Chondrocyte (in vitro differentiated cells): ENCODE results near the gene CT45A8. TPM values are rescaled to one million over a fixed set of nuclear protein-coding genes. Genes with fewer than 3 reads are reported as not detected.
"Not testable (repeated sequence)": the region's sequence is repeated elsewhere in the genome, so short reads cannot be mapped to it uniquely, and the experiment has no call there.

Experiments used
- DNase-seq: peaks from one replicate; pipeline ENCODE4 v3.0.0; 2021; ENCODE audit warnings: mixed read lengths, low spot score
- H3K27ac Mint-ChIP-seq: one replicate; pipeline ENCODE4 v1.8.0; 2021; ENCODE audit warnings: mild to moderate bottlenecking, moderate library complexity, mixed read lengths; ENCODE audit not compliant: unreplicated experiment
- H3K27me3 Mint-ChIP-seq: 2 replicates; pipeline ENCODE4 v1.8.0; 2021; ENCODE audit warnings: low read depth, mixed read lengths
- H3K36me3 Mint-ChIP-seq: 2 replicates; pipeline ENCODE4 v1.8.0; 2021; ENCODE audit warnings: low read depth, mixed read lengths
- H3K4me1 Mint-ChIP-seq: 2 replicates; pipeline ENCODE4 v1.8.0; 2021; ENCODE audit warnings: low read depth, mild to moderate bottlenecking, mixed read lengths
- H3K4me3 Mint-ChIP-seq: one replicate; pipeline ENCODE4 v1.8.0; 2021; ENCODE audit warnings: mild to moderate bottlenecking, moderate library complexity, mixed read lengths; ENCODE audit not compliant: unreplicated experiment
- H3K9me3 Mint-ChIP-seq: 2 replicates; pipeline ENCODE4 v1.8.0; 2021; ENCODE audit warnings: low read depth, mixed read lengths
- long read RNA-seq: library from polyadenylated mRNA; stranded (forward); transcript quantifications from one replicate; pipeline ENCODE4 v2.0.0, GENCODE V29; 2021
- total RNA-seq: library from RNA; stranded (reverse); gene quantifications from 3 replicates; pipeline ENCODE4 v1.2.1, GENCODE V29; 2021
- TF ChIP-seq, protein P1 (sequence below): fragments of 200-600 bp; sonication (generic); IDR thresholded peaks from 2 replicates; pipeline ENCODE4 v1.5.0; 2021; ENCODE audit warnings: antibody characterized with exemption, mild to moderate bottlenecking, moderate library complexity

The CT45A8 gene, protein sequence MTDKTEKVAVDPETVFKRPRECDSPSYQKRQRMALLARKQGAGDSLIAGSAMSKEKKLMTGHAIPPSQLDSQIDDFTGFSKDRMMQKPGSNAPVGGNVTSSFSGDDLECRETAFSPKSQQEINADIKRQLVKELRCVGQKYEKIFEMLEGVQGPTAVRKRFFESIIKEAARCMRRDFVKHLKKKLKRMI
- not detected in 3 replicates for total RNA-seq
- long read RNA-seq: 0 reads

DNA sequence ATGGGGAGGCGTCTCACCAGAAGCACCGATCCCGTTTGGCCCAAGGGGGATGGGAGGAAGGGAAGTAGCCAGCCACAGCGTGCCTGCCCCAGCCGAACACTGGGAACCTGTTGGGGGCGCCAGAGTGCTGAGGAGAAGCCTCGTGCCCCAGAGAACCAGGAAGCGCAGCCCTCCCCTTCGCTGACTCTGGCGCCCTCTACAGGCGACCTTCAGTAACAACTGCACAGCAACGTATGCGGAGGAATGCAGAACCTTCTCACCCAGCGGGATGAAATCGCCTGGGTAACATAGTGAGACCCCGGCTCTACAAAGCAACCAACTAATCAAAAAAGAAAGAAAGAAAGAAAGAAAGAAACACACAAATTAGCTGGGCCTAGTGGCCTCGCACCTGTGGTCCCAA lies at the start of gene CT45A8:
Gene CT45A8 (minus strand): TSS at position 101 of the 400 bp plus-strand sequence. CDS start 3,755 bp downstream, outside the sequence.
- not testable (repeated sequence) for H3K4me3 Mint-ChIP-seq, H3K27me3 Mint-ChIP-seq, DNase-seq, H3K4me1 Mint-ChIP-seq, H3K27ac Mint-ChIP-seq, H3K36me3 Mint-ChIP-seq, H3K9me3 Mint-ChIP-seq

- peaks cover 13% of the 10 kb centered on the region for H3K9me3 Mint-ChIP-seq
- H3K27me3 Mint-ChIP-seq: no peaks in the 10 kb centered on the region
- H3K36me3 Mint-ChIP-seq: no peaks in the 10 kb centered on the region
- no peak within 1 kb of the TSS for H3K27ac Mint-ChIP-seq
- no peaks in the 10 kb centered on the region for H3K4me1 Mint-ChIP-seq
- no peak for DNase-seq
- TF ChIP-seq, protein P1, sequence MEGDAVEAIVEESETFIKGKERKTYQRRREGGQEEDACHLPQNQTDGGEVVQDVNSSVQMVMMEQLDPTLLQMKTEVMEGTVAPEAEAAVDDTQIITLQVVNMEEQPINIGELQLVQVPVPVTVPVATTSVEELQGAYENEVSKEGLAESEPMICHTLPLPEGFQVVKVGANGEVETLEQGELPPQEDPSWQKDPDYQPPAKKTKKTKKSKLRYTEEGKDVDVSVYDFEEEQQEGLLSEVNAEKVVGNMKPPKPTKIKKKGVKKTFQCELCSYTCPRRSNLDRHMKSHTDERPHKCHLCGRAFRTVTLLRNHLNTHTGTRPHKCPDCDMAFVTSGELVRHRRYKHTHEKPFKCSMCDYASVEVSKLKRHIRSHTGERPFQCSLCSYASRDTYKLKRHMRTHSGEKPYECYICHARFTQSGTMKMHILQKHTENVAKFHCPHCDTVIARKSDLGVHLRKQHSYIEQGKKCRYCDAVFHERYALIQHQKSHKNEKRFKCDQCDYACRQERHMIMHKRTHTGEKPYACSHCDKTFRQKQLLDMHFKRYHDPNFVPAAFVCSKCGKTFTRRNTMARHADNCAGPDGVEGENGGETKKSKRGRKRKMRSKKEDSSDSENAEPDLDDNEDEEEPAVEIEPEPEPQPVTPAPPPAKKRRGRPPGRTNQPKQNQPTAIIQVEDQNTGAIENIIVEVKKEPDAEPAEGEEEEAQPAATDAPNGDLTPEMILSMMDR: no peak
- H3K4me3 Mint-ChIP-seq: no peak within 1 kb of the TSS
Observed at GRCh38 chrX:135893294-135893817, 39.0 kb upstream of the CT45A8 start, which contains the start of the genes CT45A10 and SAGE1. Gene CT45A10, minus strand, starts transcription at chrX:135893444. Its CDS starts 8,100 bp downstream, at chrX:135885344. Gene SAGE1, plus strand, starts transcription at chrX:135893716. Its CDS starts 2,527 bp downstream, at chrX:135896243.

DNA sequence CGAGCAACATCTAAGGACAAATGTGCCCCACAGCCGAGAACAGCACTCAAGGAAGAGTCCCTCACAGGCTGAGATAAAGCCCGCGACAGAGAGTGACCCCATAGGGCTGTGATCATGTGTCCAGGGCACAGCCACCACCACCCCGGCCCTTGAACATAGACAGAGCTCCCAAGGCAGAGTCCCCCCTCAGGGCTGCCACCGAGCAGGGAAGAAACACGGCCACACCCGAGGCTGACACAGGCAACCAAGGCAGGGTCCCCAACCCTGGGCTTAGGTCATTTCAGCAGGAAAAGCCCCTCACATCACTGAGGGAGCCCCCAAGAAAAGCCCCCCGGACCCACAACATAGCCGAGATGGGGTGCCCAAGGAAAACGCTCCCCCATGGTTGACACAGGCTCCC lies 38.4 kb upstream of the CT45A8 start:
- H3K9me3 Mint-ChIP-seq: peaks cover 13% of the 10 kb centered on the region
- no peaks in the 10 kb centered on the region for H3K36me3 Mint-ChIP-seq
- H3K4me1 Mint-ChIP-seq: no peaks in the 10 kb centered on the region
- no peaks in the 10 kb centered on the region for H3K27me3 Mint-ChIP-seq
- no peak overlapping the region for H3K4me3 Mint-ChIP-seq
- TF ChIP-seq, protein P1: no peak
- no peak overlapping the region for H3K27ac Mint-ChIP-seq
- no peak for DNase-seq

DNA sequence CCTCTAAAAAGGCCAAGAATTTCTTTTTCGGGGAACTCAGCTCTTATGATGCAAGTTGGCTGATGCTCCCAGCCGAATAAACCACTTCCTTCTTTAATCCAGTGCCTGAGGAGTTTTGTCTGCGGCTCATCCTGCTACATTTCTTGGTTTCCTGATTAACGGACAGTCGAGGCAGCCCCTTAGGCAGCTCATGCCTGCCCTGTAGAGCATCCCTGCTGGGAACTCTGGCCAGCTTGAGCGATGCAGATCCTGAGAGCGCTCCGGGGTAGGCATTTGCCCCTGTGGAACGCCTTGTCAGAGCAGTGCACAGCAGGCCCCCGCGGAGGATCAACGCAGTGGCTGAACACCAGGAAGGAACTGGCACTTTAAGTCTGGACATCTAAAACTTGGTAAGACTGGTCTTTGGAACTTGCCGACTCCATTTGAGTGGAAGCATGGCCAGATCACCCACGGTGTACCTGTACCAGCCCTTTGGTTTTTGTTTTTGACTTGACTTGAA lies 35.8 kb upstream of the CT45A8 start:
- H3K4me3 Mint-ChIP-seq: no peak overlapping the region
- H3K27ac Mint-ChIP-seq: no peak overlapping the region
- DNase-seq: no peak
- H3K27me3 Mint-ChIP-seq: no peaks in the 10 kb centered on the region
- H3K9me3 Mint-ChIP-seq: peaks cover 13% of the 10 kb centered on the region
- H3K4me1 Mint-ChIP-seq: no peaks in the 10 kb centered on the region
- no peaks in the 10 kb centered on the region for H3K36me3 Mint-ChIP-seq
- TF ChIP-seq, protein P1: no peak

DNA sequence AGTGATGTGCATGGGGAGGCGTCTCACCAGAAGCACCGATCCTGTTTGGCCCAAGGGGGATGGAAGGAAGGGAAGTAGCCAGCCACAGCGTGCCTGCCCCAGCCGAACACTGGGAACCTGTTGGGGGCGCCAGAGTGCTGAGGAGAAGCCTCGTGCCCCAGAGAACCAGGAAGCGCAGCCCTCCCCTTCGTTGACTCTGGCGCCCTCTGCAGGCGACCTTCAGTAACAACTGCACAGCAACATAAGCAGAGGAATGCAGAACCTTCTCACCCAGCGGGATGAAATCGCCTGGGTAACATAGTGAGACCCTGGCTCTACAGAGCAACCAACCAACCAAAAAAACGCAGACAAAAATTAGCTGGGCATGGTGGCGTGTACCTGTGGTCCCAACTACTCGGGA lies 34.6 kb upstream of the CT45A8 start:
- DNase-seq, H3K9me3 Mint-ChIP-seq, H3K27me3 Mint-ChIP-seq, H3K4me3 Mint-ChIP-seq, H3K27ac Mint-ChIP-seq, H3K36me3 Mint-ChIP-seq, H3K4me1 Mint-ChIP-seq: not testable (repeated sequence)
- TF ChIP-seq, protein P1: peak; percentile 40

DNA sequence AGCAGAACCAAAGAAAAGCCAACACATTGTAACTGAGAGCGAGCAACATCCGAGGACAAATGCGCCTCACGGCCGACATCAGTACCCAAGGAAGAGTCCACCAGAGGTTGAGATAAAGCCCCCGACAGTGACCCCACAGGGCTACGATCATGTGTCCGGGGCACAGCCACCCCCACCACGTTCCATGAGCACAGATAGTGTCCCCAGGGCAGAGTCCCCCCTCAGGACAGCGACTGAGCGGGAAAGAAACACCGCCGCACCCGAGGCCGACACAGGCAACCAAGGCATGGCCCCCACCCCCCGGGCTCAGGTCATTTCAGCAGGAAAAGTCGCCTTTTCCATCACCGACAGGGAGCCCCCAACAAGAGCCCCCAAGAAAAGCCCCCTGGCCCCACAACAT lies 33.9 kb upstream of the CT45A8 start:
- not testable (repeated sequence) for H3K36me3 Mint-ChIP-seq, H3K27me3 Mint-ChIP-seq, H3K4me3 Mint-ChIP-seq, H3K4me1 Mint-ChIP-seq, H3K27ac Mint-ChIP-seq, H3K9me3 Mint-ChIP-seq
- DNase-seq: peak; percentile 96

- not testable (repeated sequence) for H3K4me3 Mint-ChIP-seq, H3K27ac Mint-ChIP-seq, DNase-seq, H3K9me3 Mint-ChIP-seq, H3K27me3 Mint-ChIP-seq, H3K4me1 Mint-ChIP-seq, H3K36me3 Mint-ChIP-seq
Observed at GRCh38 chrX:135882741-135883140, 28.4 kb upstream of the CT45A8 start.

DNA sequence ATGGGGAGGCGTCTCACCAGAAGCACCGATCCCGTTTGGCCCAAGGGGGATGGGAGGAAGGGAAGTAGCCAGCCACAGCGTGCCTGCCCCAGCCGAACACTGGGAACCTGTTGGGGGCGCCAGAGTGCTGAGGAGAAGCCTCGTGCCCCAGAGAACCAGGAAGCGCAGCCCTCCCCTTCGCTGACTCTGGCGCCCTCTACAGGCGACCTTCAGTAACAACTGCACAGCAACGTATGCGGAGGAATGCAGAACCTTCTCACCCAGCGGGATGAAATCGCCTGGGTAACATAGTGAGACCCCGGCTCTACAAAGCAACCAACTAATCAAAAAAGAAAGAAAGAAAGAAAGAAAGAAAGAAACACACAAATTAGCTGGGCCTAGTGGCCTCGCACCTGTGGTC lies 17.4 kb upstream of the CT45A8 start, which contains the start of gene CT45A9:
Gene CT45A9 (minus strand): TSS at position 101 of the 400 bp plus-strand sequence. CDS start 3,751 bp downstream, outside the sequence.
- DNase-seq, H3K27me3 Mint-ChIP-seq, H3K27ac Mint-ChIP-seq, H3K9me3 Mint-ChIP-seq, H3K4me3 Mint-ChIP-seq, H3K36me3 Mint-ChIP-seq, H3K4me1 Mint-ChIP-seq: not testable (repeated sequence)

DNA sequence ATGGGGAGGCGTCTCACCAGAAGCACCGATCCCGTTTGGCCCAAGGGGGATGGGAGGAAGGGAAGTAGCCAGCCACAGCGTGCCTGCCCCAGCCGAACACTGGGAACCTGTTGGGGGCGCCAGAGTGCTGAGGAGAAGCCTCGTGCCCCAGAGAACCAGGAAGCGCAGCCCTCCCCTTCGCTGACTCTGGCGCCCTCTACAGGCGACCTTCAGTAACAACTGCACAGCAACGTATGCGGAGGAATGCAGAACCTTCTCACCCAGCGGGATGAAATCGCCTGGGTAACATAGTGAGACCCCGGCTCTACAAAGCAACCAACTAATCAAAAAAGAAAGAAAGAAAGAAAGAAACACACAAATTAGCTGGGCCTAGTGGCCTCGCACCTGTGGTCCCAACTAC lies 17.2 kb downstream of the CT45A8 start, which contains the start of gene CT45A7:
Gene CT45A7 (minus strand): TSS at position 101 of the 400 bp plus-strand sequence. CDS start 3,747 bp downstream, outside the sequence.
- not testable (repeated sequence) for H3K4me3 Mint-ChIP-seq, H3K27ac Mint-ChIP-seq, H3K4me1 Mint-ChIP-seq, H3K27me3 Mint-ChIP-seq, H3K36me3 Mint-ChIP-seq, H3K9me3 Mint-ChIP-seq, DNase-seq
